A549 (cell line): Measurements from ENCODE around the gene NTM. TPM values are rescaled to one million over a fixed set of nuclear protein-coding genes. Genes with fewer than 3 reads are reported as not detected.

Source experiments
- ATAC-seq, 2 experiments: fragments of 200-7000 bp in 1 of 2; fragments of >200 bp in 1 of 2; cut with Nextera tagmentation in 1 of 2; cut with Tn5 transposase in 1 of 2; 3 replicates each; pipeline versions ENCODE4 v1.8.0 to v1.9.1; 2018 to 2020; ENCODE audit warnings: mild to moderate bottlenecking in 1 of 2, moderate library complexity in 1 of 2
- CTCF ChIA-PET: fragments of 300-600 bp; sonication (Branson Sonifier 250); formaldehyde crosslinking; extraction: SDS; loops from one replicate; lab custom pipeline; 2021; ENCODE audit warnings: antibody characterized with exemption, inconsistent platforms; lab: Yijun Ruan, JAX
- POLR2A ChIA-PET: fragments of 350-600 bp; formaldehyde crosslinking; extraction: SDS; loops from one replicate; lab custom pipeline; 2021; ENCODE audit warnings: antibody characterized with exemption, inconsistent platforms; lab: Yijun Ruan, JAX
- DNase-seq, 2 experiments: peaks; one replicate each; pipeline versions ENCODE4 v3.0.0 to v3.0.0-alpha.2; 2011 to 2016; ENCODE audit warnings: low read depth in 1 of 2, low spot score in 1 of 2
- FAIRE-seq: peaks from 2 replicates; lab custom pipeline; 2011; peaks lifted over from hg19 to GRCh38; lab: Jason Lieb, UNC
- H3K27ac ChIP-seq, 2 experiments: fragments of >200 bp; sonication (Bioruptor Twin); formaldehyde crosslinking; 3 replicates each; pipeline ENCODE4 v1.5.1; 2016 to 2017
- H3K4me1 ChIP-seq: fragments of >200 bp; sonication (Bioruptor Twin); formaldehyde crosslinking; 3 replicates; pipeline ENCODE4 v1.6.1; 2016
- H3K4me2 ChIP-seq: fragments of >200 bp; sonication (Bioruptor Twin); formaldehyde crosslinking; 3 replicates; pipeline ENCODE4 v1.6.1; 2016
- H3K4me3 ChIP-seq: fragments of >200 bp; sonication (Bioruptor Twin); formaldehyde crosslinking; 3 replicates; pipeline ENCODE4 v1.5.1; 2016
- H3K9me3 ChIP-seq: fragments of >200 bp; sonication (Bioruptor Twin); formaldehyde crosslinking; 3 replicates; pipeline ENCODE4 v1.6.1; 2016
- CBX2 ChIP-seq: fragments of 200-600 bp; sonication (generic); IDR thresholded peaks from 2 replicates; pipeline ENCODE4 v1.6.1; 2016; ENCODE audit warnings: low read depth, mild to moderate bottlenecking, borderline replicate concordance
- CHD2 ChIP-seq: fragments of 150-350 bp; IDR thresholded peaks from 2 replicates; pipeline ENCODE4 v1.6.1; 2014; ENCODE audit warnings: low read length; ENCODE audit not compliant: partially characterized antibody
- CHD4 ChIP-seq: fragments of 200-600 bp; sonication (generic); IDR thresholded peaks from 2 replicates; pipeline ENCODE4 v1.6.1; 2016; ENCODE audit warnings: antibody characterized with exemption, mild to moderate bottlenecking, borderline replicate concordance
- E2F6 ChIP-seq: IDR thresholded peaks from 2 replicates; pipeline ENCODE4 v1.6.1; 2012; ENCODE audit warnings: low read depth, borderline replicate concordance
- ELK1 ChIP-seq: fragments of 150-350 bp; IDR thresholded peaks from 2 replicates; pipeline ENCODE4 v1.6.1; 2014; ENCODE audit warnings: low read depth, mild to moderate bottlenecking, low read length
- FOSL2 ChIP-seq, 2 experiments: fragments of 450-650 bp in 1 of 2; fragments of >200 bp in 1 of 2; sonication (Bioruptor Twin) in 1 of 2; formaldehyde crosslinking; IDR thresholded peaks; 2 replicates each; pipeline versions ENCODE4 v1.5.0 to v1.6.1; 2016 to 2020; ENCODE audit warnings: mild to moderate bottlenecking in 1 of 2, moderate library complexity in 1 of 2
- FOXS1 ChIP-seq: fragments of 250-450 bp; sonication (Bioruptor Pico); IDR thresholded peaks from 2 replicates; pipeline ENCODE4 v1.5.0; 2020; ENCODE audit warnings: mild to moderate bottlenecking, moderate library complexity
- GATA3 ChIP-seq: IDR thresholded peaks from 2 replicates; pipeline ENCODE4 v1.6.1; 2012; ENCODE audit warnings: borderline replicate concordance
- HOXA7 ChIP-seq: fragments of 250-450 bp; sonication (Bioruptor Pico); IDR thresholded peaks from 2 replicates; pipeline ENCODE4 v1.5.0; 2020; ENCODE audit warnings: mild to moderate bottlenecking, moderate library complexity
- JUN ChIP-seq, 2 experiments: fragments of >200 bp; sonication (Bioruptor Twin); formaldehyde crosslinking; IDR thresholded peaks; 2 replicates in 1 of 2; 3 replicates in 1 of 2; pipeline ENCODE4 v1.6.1; 2016 to 2017
- JUNB ChIP-seq: fragments of >200 bp; sonication (Bioruptor Twin); formaldehyde crosslinking; IDR thresholded peaks from 2 replicates; pipeline ENCODE4 v1.6.1; 2016
- KDM5A ChIP-seq: fragments of 200-600 bp; sonication (generic); IDR thresholded peaks from 2 replicates; pipeline ENCODE4 v1.6.1; 2016; ENCODE audit warnings: antibody characterized with exemption, mild to moderate bottlenecking
- NPAS2 ChIP-seq: fragments of 250-450 bp; sonication (Bioruptor Pico); IDR thresholded peaks from 2 replicates; pipeline ENCODE4 v1.8.0; 2022; ENCODE audit warnings: mild to moderate bottlenecking, moderate library complexity, borderline replicate concordance
- NR3C1 ChIP-seq: fragments of >200 bp; sonication (Bioruptor Twin); formaldehyde crosslinking; IDR thresholded peaks from 3 replicates; pipeline ENCODE4 v1.6.1; 2017
- PHF8 ChIP-seq: fragments of 200-600 bp; sonication (generic); IDR thresholded peaks from 2 replicates; pipeline ENCODE4 v1.6.1; 2016; ENCODE audit warnings: low read depth, mild to moderate bottlenecking, antibody characterized with exemption, moderate library complexity, borderline replicate concordance
- POLR2A ChIP-seq: IDR thresholded peaks from 2 replicates; pipeline ENCODE4 v1.6.1; 2012; ENCODE audit warnings: mild to moderate bottlenecking, low read length
- SMC3 ChIP-seq: fragments of >200 bp; sonication (Bioruptor Twin); formaldehyde crosslinking; IDR thresholded peaks from 3 replicates; pipeline ENCODE4 v1.6.1; 2018; ENCODE audit warnings: inconsistent platforms
- TFCP2L1 ChIP-seq: fragments of 250-450 bp; sonication (Bioruptor Pico); IDR thresholded peaks from 2 replicates; pipeline ENCODE4 v1.5.0; 2021; ENCODE audit warnings: mild to moderate bottlenecking
- ZC3H11A ChIP-seq: fragments of 450-650 bp; IDR thresholded peaks from 2 replicates; pipeline ENCODE4 v1.6.1; 2014; ENCODE audit warnings: antibody characterized with exemption, mild to moderate bottlenecking
- ZFP36 ChIP-seq: fragments of 450-650 bp; IDR thresholded peaks from 2 replicates; pipeline ENCODE4 v1.6.1; 2014; ENCODE audit warnings: borderline replicate concordance; ENCODE audit not compliant: partially characterized antibody
- ZNF302 ChIP-seq: fragments of 250-450 bp; sonication (Bioruptor Pico); IDR thresholded peaks from 2 replicates; pipeline ENCODE4 v1.9.0; 2021; ENCODE audit warnings: inconsistent platforms, mild to moderate bottlenecking, moderate library complexity
- ZSCAN20 ChIP-seq: fragments of 250-450 bp; sonication (Bioruptor Pico); IDR thresholded peaks from 2 replicates; pipeline ENCODE4 v1.8.0; 2022; ENCODE audit warnings: mild to moderate bottlenecking, moderate library complexity
- WGBS: methylation state at CpG from one replicate; pipeline ENCODE4 v1.1.6; 2017; ENCODE audit errors: missing lambda C conversion rate; 5-methylcytosine and 5-hydroxymethylcytosine counted together
- polyA plus RNA-seq, 4 experiments: library from polyadenylated mRNA; depleted of rRNA in 3 of 4; stranded (reverse); fragments of >200 nt; fragmentation: RNase III in 1 of 4; extraction: RNeasy Plus Mini Kit Qiagen cat#74134 plus additional on column Dnase treatment in 1 of 4; gene quantifications; 2 replicates in 3 of 4; 3 replicates in 1 of 4; pipeline ENCODE4 v1.2.3, GENCODE V29; 2011 to 2017
- TF ChIP-seq, protein P1 (sequence below): fragments of >200 bp; sonication (Bioruptor Twin); formaldehyde crosslinking; IDR thresholded peaks from 3 replicates; pipeline ENCODE4 v1.5.1; 2016
- TF ChIP-seq, protein P2 (sequence below): fragments of 250-450 bp; sonication (Bioruptor Pico); IDR thresholded peaks from 2 replicates; pipeline ENCODE4 v1.5.0; 2021; ENCODE audit warnings: mild to moderate bottlenecking, moderate library complexity, borderline replicate concordance
- TF ChIP-seq, protein P3 (sequence below): IDR thresholded peaks from 2 replicates; pipeline ENCODE4 v1.6.1; 2012
- TF ChIP-seq, protein P4 (sequence below): IDR thresholded peaks from 2 replicates; pipeline ENCODE4 v1.6.1; 2012

Gene NTM
- polyA plus RNA-seq, 2 of the 4 experiments (the other 2 are of a cell fraction): not detected

- no peak for TF ChIP-seq PHF8
- TF ChIP-seq ZSCAN20 (CRISPR knock-in tag): no peak
- TF ChIP-seq CHD4: no peak
- TF ChIP-seq GATA3: no peak
- TF ChIP-seq SMC3: no peak
- TF ChIP-seq ZNF302: no peak
- no peak for TF ChIP-seq CHD2
- no peak for TF ChIP-seq NPAS2
- TF ChIP-seq, protein P1, sequence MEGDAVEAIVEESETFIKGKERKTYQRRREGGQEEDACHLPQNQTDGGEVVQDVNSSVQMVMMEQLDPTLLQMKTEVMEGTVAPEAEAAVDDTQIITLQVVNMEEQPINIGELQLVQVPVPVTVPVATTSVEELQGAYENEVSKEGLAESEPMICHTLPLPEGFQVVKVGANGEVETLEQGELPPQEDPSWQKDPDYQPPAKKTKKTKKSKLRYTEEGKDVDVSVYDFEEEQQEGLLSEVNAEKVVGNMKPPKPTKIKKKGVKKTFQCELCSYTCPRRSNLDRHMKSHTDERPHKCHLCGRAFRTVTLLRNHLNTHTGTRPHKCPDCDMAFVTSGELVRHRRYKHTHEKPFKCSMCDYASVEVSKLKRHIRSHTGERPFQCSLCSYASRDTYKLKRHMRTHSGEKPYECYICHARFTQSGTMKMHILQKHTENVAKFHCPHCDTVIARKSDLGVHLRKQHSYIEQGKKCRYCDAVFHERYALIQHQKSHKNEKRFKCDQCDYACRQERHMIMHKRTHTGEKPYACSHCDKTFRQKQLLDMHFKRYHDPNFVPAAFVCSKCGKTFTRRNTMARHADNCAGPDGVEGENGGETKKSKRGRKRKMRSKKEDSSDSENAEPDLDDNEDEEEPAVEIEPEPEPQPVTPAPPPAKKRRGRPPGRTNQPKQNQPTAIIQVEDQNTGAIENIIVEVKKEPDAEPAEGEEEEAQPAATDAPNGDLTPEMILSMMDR: no peak
- no peak for TF ChIP-seq HOXA7 (CRISPR knock-in tag)
- TF ChIP-seq JUNB: no peak
- no peak for TF ChIP-seq FOSL2 (IDR thresholded peaks at IDR 0.05)
- no peak for TF ChIP-seq FOSL2 (CRISPR knock-in tag; IDR thresholded peaks at IDR 0.05)
- TF ChIP-seq E2F6: no peak
- no peak for TF ChIP-seq CBX2
- no peak for TF ChIP-seq FOXS1 (CRISPR knock-in tag)
- TF ChIP-seq NR3C1: no peak
- TF ChIP-seq JUN (IDR thresholded peaks at IDR 0.05): no peak
- no peak for TF ChIP-seq POLR2A
- no peak for TF ChIP-seq KDM5A
- no peak for DNase-seq
- no peaks in the 10 kb centered on the region for H3K4me1 ChIP-seq
- ChIA-PET POLR2A (no interaction called here), CTCF (no interaction called here)
- H3K4me2 ChIP-seq: no peak overlapping the region
- no peak overlapping the region for H3K4me3 ChIP-seq
- WGBS: 0% methylated on average over 2 of the region's 2 CpGs
- no peak for ATAC-seq
- no peak for FAIRE-seq
- H3K9me3 ChIP-seq: no peaks in the 10 kb centered on the region
- no peak overlapping the region for H3K27ac ChIP-seq
Measured at GRCh38 chr11:132222345-132222744, 851.9 kb downstream of the NTM start.

DNA sequence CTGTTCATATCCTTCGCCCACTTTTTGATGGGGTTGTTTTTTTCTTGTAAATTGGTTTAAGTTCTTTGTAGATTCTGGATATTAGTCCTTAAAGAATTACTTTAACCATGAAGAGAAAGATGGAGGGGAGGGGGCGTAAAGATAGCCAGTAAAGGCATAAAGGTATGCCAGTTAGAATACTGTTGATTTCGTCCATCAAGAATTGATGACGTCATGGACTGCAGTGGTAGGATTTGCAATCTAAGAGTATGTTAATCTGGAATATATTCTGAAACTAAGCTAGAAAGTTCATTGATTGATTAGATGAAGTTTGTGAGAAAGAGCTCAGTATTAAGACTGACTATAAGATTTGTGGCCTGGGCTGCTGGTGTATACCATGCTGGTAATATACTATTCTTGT, 856.1 kb downstream of the NTM start:
- FAIRE-seq: no peak

DNA sequence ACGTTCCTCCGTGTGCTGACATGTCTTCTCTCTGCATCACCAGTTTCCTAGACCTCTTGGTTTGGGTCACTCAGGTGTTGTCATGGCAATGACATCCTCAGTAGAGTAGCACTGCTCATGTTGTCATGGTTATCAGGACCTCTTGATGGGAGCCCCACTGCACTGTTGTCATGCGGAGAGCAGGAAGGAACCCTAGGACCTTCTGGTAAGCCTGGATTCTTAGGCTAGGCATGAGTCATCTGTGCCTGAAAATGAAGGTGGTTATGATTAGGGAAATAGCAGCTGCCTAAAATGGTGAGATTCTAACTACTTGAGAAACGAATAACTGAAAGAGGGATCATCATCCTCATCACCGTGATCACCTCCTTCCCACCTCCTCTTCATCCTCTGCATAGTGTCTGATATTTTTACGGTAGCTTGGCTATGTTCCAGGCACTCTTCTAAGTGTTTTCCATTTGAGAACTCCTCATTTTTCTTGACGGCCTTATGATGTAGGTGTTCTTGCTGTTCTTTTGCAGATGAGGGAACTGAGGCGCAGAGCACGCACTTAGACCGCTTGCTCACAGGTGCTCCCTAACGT, 858.4 kb downstream of the NTM start:
- Histone ChIP-seq H3K9me3 (no peaks in the 10 kb centered on the region), H3K27ac (no peak overlapping the region), H3K4me3 (no peak overlapping the region), H3K4me2 (no peak overlapping the region), H3K4me1 (no peaks in the 10 kb centered on the region)
- FAIRE-seq (no peak), DNase-seq (no peak), ATAC-seq (no peak)
- 17% methylated on average over 11 of the region's 11 CpGs for WGBS
- ChIA-PET POLR2A (no interaction called here), CTCF (no interaction called here)
- no peak for TF ChIP-seq ZC3H11A
- TF ChIP-seq, protein P2, sequence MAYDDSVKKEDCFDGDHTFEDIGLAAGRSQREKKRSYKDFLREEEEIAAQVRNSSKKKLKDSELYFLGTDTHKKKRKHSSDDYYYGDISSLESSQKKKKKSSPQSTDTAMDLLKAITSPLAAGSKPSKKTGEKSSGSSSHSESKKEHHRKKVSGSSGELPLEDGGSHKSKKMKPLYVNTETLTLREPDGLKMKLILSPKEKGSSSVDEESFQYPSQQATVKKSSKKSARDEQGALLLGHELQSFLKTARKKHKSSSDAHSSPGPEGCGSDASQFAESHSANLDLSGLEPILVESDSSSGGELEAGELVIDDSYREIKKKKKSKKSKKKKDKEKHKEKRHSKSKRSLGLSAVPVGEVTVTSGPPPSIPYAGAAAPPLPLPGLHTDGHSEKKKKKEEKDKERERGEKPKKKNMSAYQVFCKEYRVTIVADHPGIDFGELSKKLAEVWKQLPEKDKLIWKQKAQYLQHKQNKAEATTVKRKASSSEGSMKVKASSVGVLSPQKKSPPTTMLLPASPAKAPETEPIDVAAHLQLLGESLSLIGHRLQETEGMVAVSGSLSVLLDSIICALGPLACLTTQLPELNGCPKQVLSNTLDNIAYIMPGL: no peak
- TF ChIP-seq, protein P3, sequence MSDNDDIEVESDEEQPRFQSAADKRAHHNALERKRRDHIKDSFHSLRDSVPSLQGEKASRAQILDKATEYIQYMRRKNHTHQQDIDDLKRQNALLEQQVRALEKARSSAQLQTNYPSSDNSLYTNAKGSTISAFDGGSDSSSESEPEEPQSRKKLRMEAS: no peak
- no peak for TF ChIP-seq SMC3
- no peak for TF ChIP-seq ELK1
- TF ChIP-seq, protein P4, sequence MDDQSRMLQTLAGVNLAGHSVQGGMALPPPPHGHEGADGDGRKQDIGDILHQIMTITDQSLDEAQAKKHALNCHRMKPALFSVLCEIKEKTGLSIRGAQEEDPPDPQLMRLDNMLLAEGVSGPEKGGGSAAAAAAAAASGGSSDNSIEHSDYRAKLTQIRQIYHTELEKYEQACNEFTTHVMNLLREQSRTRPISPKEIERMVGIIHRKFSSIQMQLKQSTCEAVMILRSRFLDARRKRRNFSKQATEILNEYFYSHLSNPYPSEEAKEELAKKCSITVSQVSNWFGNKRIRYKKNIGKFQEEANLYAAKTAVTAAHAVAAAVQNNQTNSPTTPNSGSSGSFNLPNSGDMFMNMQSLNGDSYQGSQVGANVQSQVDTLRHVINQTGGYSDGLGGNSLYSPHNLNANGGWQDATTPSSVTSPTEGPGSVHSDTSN: no peak
- no peak for TF ChIP-seq ZFP36
- no peak for TF ChIP-seq CHD4
- TF ChIP-seq TFCP2L1: no peak

More for the DNA sequence above, 856.1 kb downstream of the NTM start:
- DNase-seq (no peak), ATAC-seq (no peak)
- ChIA-PET CTCF (no interaction called here), POLR2A (no interaction called here)
- H3K4me1 ChIP-seq: no peaks in the 10 kb centered on the region
- no peak overlapping the region for H3K4me3 ChIP-seq
- no peaks in the 10 kb centered on the region for H3K9me3 ChIP-seq
- H3K4me2 ChIP-seq: no peak overlapping the region
- WGBS: 14% methylated on average over 4 of the region's 4 CpGs
- TF ChIP-seq ZSCAN20 (CRISPR knock-in tag): no peak
- no peak overlapping the region for H3K27ac ChIP-seq
